Fibroblast of pulmonary artery (primary cell): ENCODE data around the gene SYNE1.
"Not testable (repeated sequence)": the region's sequence is repeated elsewhere in the genome, so short reads cannot be mapped to it uniquely, and the experiment has no call there.

Source experiments
- DNase-seq: peaks from one replicate; pipeline ENCODE4 v3.0.0-alpha.2; 2010; ENCODE audit warnings: low read depth
- H3K4me3 ChIP-seq: replicated peaks from 2 replicates; pipeline ENCODE4 v1.5.1; 2011; ENCODE audit warnings: low read depth, mild to moderate bottlenecking, control low read depth, low read length, moderate library complexity
- TF ChIP-seq, protein P1 (sequence below): IDR thresholded peaks from 2 replicates; pipeline ENCODE4 v1.5.1; 2011; ENCODE audit warnings: mild to moderate bottlenecking, control low read depth, low read length, inconsistent platforms; ENCODE audit errors: missing control alignments

SYNE1 gene

DNA sequence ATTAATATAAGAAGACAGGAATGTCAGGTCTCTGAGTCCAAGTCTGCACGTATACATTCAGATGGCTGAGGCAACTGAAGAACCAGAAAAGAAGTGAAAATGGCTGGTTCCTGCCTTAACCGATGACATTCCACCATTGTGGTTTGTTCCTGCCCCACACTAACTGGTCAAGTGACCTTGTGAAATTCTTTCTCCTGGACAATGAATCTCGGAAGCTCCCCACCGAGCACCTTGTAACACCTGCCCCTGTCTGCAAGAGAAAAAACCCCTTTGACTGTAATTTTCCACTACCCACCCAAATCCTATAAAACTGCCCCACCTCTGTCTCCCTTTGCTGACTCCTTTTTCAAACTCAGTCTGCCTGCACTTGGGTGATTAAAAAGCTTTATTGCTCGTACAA lies 140.4 kb downstream of the SYNE1 start:
- TF ChIP-seq, protein P1, sequence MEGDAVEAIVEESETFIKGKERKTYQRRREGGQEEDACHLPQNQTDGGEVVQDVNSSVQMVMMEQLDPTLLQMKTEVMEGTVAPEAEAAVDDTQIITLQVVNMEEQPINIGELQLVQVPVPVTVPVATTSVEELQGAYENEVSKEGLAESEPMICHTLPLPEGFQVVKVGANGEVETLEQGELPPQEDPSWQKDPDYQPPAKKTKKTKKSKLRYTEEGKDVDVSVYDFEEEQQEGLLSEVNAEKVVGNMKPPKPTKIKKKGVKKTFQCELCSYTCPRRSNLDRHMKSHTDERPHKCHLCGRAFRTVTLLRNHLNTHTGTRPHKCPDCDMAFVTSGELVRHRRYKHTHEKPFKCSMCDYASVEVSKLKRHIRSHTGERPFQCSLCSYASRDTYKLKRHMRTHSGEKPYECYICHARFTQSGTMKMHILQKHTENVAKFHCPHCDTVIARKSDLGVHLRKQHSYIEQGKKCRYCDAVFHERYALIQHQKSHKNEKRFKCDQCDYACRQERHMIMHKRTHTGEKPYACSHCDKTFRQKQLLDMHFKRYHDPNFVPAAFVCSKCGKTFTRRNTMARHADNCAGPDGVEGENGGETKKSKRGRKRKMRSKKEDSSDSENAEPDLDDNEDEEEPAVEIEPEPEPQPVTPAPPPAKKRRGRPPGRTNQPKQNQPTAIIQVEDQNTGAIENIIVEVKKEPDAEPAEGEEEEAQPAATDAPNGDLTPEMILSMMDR, result no peak
- DNase-seq, result no peak
- no peak overlapping the region for H3K4me3 ChIP-seq

DNA sequence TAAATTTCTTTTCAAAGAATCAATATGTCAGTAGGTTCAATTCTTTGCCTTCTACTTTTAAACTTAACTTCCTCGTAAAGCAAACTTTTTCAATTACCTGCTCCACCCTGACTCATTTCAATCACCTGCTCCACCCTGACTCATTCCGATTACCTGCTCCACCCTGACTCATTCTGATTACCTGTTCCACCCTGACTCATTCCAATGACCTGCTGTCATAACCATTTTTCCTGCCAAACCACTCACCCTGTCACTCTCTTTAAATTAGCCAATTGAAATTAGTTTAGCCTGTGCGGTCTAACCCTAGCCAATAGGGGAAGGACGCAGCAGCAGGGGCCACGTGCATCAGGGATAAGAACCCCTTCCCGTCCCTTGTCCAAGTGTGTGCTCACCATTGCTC lies 141.7 kb downstream of the SYNE1 start:
- H3K4me3 ChIP-seq, DNase-seq: not testable (repeated sequence)

DNA sequence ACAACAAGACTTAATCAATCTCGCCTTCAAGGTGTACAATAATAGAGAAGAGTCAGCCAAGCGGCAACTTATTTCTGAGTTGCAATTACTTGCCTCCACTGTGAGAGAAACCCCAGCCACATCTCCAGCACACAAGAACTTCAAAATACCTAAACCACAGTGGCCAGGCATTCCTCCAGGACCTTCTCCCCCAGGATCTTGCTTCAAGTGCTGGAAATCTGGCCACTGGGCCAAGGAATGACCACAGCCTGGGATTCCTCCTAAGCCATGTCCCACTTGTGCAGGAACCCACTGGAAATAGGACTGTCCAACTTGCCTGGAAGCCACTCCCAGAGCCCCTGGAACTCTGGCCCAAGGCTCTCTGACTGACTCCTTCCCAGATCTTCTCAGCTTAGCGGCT lies 144.9 kb downstream of the SYNE1 start:
- not testable (repeated sequence) for H3K4me3 ChIP-seq, DNase-seq

DNA sequence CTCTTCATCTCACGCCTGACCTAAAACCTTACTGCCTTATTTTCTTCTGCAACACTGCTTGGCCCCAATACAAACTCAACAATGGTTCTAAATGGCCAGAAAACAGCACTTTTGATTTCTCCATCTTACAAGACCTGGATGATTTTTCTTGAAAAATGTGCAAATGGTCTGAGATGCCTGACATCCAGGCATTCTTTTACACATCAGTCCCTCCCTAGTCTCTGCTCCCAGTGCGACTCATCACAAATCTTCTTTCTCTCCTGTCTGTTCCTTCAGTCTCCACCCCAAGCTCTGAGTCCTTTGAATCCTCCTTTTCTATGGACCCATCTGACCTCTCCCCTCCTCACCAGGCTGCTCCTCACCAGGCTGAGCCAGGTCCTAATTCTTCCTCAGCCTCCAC lies 145.7 kb downstream of the SYNE1 start:
- peak; percentile 8 for DNase-seq
- not testable (repeated sequence) for H3K4me3 ChIP-seq

DNA sequence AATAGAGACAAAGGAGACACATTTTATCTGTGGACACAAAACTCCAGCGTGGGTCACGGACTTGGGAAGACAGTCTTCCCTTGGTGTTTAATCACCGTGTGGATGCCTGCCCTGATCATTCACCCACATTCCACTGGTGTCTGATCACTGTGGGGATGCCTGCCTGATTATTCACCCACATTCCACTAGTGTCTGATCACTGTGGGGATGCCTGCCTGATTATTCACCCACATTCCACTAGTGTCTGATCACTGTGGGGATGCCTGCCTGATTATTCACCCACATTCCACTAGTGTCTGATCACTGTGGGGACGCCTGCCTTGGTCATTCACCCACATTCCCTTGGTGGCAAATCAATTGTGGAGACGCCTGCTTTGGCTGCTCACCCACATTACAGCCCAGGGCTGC lies 146.2 kb downstream of the SYNE1 start:
- peak; percentile 49 for DNase-seq
- not testable (repeated sequence) for H3K4me3 ChIP-seq

DNA sequence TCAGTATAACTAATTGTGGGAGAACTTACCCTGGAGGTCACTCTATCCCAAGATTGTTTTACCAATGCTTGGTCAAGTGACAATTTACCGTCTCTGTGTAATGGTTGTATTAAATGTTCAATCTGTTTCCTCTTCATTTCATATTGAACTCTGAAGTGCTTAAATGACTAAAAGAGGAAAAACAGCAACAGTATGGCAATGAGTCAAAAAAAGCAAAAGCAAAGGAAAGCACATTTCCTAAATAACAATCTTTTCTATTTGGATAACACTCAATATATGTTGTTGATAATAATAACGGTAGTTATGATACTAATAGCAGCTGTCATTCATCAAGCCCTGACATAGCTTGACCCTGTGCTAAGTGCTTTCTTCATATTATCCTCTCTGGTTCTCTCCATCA lies 152.4 kb downstream of the SYNE1 start:
- H3K4me3 ChIP-seq, result no peak overlapping the region
- TF ChIP-seq, protein P1, result no peak
- DNase-seq, result no peak

DNA sequence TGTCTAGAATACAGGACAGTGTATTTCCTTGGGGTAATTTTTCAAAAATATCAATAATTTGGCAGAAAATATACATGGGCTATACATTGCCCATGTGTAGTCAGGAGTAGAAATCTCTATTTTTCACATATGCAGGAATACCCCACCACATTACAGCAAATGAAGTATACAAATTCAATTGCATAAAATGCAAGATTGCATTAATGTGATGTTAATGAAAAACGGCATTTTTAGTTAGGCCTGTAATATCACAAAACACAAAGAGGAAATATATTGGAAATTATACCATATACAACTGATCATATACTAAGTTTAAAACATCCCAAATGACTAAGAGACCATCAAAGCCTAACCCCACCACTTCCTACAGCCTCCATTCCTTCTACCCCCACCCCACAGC lies 154.9 kb downstream of the SYNE1 start:
- H3K4me3 ChIP-seq, result no peak overlapping the region
- TF ChIP-seq, protein P1, result no peak
- DNase-seq, result no peak

DNA sequence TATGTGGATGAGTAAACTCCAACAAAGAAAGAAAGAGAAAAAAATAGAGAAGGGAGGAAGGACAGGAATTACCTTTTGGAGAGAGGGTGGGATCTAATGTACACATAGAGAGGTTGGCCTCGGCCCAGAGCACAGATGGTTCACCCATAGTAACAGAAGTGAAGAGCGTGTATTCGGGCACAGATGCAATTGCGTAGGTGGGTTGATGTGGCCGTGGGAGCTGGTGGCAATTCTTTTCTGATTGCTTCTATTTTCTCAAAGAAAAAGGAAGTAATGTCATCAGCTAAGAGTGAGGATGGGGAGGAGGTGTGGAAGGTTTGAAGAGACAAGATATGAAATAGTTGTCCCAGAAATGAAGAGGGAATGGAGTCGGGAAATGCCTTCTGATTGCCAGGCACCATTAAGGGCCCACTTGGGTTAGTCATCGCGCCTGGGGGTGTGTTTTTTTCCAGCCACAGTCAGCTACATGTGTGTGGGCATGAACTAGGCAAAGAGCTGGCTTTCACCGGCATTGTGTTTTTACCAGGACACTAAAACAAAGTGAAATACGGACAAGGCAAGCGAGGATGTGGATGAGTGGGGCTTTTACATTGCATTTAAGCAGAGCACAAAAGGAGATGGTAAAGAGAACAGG lies 158.7 kb downstream of the SYNE1 start:
- TF ChIP-seq, protein P1, result no peak
- no peak overlapping the region for H3K4me3 ChIP-seq
- DNase-seq, result no peak

DNA sequence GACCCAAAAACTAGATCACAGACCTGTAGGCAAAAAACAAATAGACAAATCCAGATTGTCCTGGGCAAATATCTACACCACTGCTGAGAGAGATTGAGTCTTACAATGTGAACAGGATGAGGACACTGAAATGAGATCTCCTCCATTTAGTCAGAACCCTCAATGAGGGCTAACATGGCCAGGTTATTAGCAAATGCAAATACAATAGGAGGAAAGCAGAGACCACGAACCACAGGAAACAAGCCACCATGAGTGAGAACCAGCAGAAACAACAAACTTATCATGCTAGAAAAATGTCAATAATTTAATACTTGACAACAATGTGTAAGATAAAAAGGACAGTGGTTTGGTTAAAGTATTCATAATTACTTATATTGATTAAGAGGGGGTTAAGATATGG lies 162.8 kb downstream of the SYNE1 start:
- TF ChIP-seq, protein P1, result no peak
- H3K4me3 ChIP-seq, result no peak overlapping the region
- no peak for DNase-seq
